ENCODE measurements around the gene ERGIC1. TPM values are rescaled to one million over a fixed set of nuclear protein-coding genes. Genes with fewer than 3 reads are reported as not detected.

ERGIC1 gene
- total and polyA plus RNA-seq, 2 of the 8 experiments (the other 6 are each of a cell fraction or from before 2014, with no cell fraction given): 95.3 to 106 TPM

DNA sequence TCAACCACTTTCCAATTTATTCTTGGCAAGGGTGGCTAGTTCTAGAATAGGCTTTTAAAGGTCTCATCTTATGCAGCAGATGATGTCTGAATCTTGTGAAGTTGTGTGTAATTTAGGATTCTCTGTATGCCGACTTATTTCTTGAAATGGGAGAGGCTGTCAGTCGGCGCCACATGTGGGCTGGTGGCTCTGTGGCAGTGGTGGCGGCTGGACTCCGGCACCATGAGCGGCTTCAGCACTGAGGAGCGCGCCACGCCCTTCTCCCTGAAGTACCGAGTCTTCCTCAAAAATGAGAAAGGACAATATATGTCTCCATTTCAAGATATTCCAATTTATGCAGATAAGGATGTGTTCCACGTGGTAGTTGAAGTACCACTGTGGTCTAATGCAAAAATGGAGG is 141.2 kb downstream of the ERGIC1 start:
- H3K27me3 ChIP-seq (replicated peaks in 1 of 4; ENCODE audit: control insufficient read depth in 3 of 4, extremely low read depth in 1 of 4, insufficient read depth in 3 of 4, low read length in 3 of 4): no peaks in the 10 kb centered on the region
- no peak overlapping the region for H3K18ac ChIP-seq (ENCODE audit: extremely low read depth, low read length)
- no peaks in the 10 kb centered on the region for H3K4me1 ChIP-seq (replicated peaks in 1 of 4; ENCODE audit: control insufficient read depth in 3 of 4, insufficient read depth in 4 of 4, low read length in 3 of 4)
- no peak overlapping the region for H3K9ac ChIP-seq (replicated peaks in 1 of 4; ENCODE audit: extremely low read depth in 1 of 4, low read depth in 3 of 4, low read length in 3 of 4)
- no peak overlapping the region for H2BK120ac ChIP-seq (replicated peaks; ENCODE audit: low read depth, low read length)
- 93% methylated on average over 11 of the region's 11 CpGs; no CpG with 5 or more reads in 1 of the 2 experiments for WGBS, 2 experiments (ENCODE audit: extremely low coverage in 1 of 2, insufficient coverage in 1 of 2, insufficient read length in 1 of 2, insufficient replicate concordance in 2 of 2, low coverage in 1 of 2, low lambda C conversion rate in 2 of 2, missing lambda C conversion rate in 1 of 2)
- CTCF ChIA-PET (ENCODE audit: partially characterized antibody): no interaction called here
- H3K79me1 ChIP-seq (ENCODE audit: low read depth, low read length): no peaks in the 10 kb centered on the region
- H3K23me2 ChIP-seq (ENCODE audit: low read depth, low read length): no peaks in the 10 kb centered on the region
- no peak overlapping the region for H2AK5ac ChIP-seq (ENCODE audit: low read depth, low read length)
- no peak overlapping the region for H2BK15ac ChIP-seq (ENCODE audit: low read length)
- no peak overlapping the region for H4K91ac ChIP-seq (replicated peaks; ENCODE audit: insufficient read length, low read length)
- H3K9me3 ChIP-seq (ENCODE audit: insufficient read depth in 2 of 2, low read depth in 1 of 2, low read length in 1 of 2): no peaks in the 10 kb centered on the region
- DNase-seq (ENCODE audit: low read depth in 1 of 2, low spot score in 2 of 2) (no peak), FAIRE-seq (no peak)
- no peak overlapping the region for H2BK20ac ChIP-seq (ENCODE audit: low read length)
- no peak overlapping the region for H3K4me2 ChIP-seq (ENCODE audit: insufficient read depth in 1 of 2, low read depth in 2 of 2, low read length in 2 of 2)
- H3K27ac ChIP-seq (ENCODE audit: low read depth, low read length): no peak overlapping the region
- no peak for TF ChIP-seq CREB1 (IDR thresholded peaks at IDR 0.05)
- TF ChIP-seq EZH2 (IDR thresholded peaks at IDR 0.05; ENCODE audit: low read depth, low read length, severe bottlenecking): no peak
- TF ChIP-seq BCL11A (IDR thresholded peaks at IDR 0.05; ENCODE audit: low read depth in 2 of 2, low read length in 2 of 2): no peak
- no peak for TF ChIP-seq SIRT6 (IDR thresholded peaks at IDR 0.05; ENCODE audit: low read length)
- TF ChIP-seq BRCA1 (IDR thresholded peaks at IDR 0.05; ENCODE audit: low read depth, low read length): no peak
- TF ChIP-seq NRF1 (IDR thresholded peaks at IDR 0.05; ENCODE audit: low read depth, low read length): no peak
- TF ChIP-seq, protein P1, sequence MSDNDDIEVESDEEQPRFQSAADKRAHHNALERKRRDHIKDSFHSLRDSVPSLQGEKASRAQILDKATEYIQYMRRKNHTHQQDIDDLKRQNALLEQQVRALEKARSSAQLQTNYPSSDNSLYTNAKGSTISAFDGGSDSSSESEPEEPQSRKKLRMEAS (IDR thresholded peaks at IDR 0.05): no peak
- no peak for TF ChIP-seq SRF (IDR thresholded peaks at IDR 0.05; ENCODE audit: low read depth, low read length)
- TF ChIP-seq SIN3A (conservative IDR thresholded peaks at IDR 0.05 in 1 of 2, IDR thresholded peaks at IDR 0.05 in 1 of 2; ENCODE audit: low read depth in 1 of 2, low read length in 2 of 2): no peak
- no peak for TF ChIP-seq KDM1A (IDR thresholded peaks at IDR 0.05; ENCODE audit: borderline replicate concordance, low read length)
- TF ChIP-seq JUND (IDR thresholded peaks at IDR 0.05; ENCODE audit: low read length): no peak
- TF ChIP-seq CEBPB (IDR thresholded peaks at IDR 0.05; ENCODE audit: low read depth, low read length): no peak
- no peak for TF ChIP-seq TAF1 (IDR thresholded peaks at IDR 0.05; ENCODE audit: low read depth, low read length)
- no peak for TF ChIP-seq SP2 (IDR thresholded peaks at IDR 0.05; ENCODE audit: low read length)
- no peak for TF ChIP-seq TBP (IDR thresholded peaks at IDR 0.05; ENCODE audit: low read depth, low read length)
- no peak for TF ChIP-seq POLR2AphosphoS5 (IDR thresholded peaks at IDR 0.05; ENCODE audit: low read depth, low read length)
- H2BK12ac ChIP-seq (ENCODE audit: low read depth, low read length): no peak overlapping the region
- POLR2A ChIA-PET (ENCODE audit: partially characterized antibody): no interaction called here
- no peak overlapping the region for H2BK5ac ChIP-seq (ENCODE audit: low read depth, low read length)
- H3K23ac ChIP-seq (ENCODE audit: insufficient read length): no peak overlapping the region
- no peak overlapping the region for H3K56ac ChIP-seq (replicated peaks; ENCODE audit: insufficient read length, low read depth, low read length)
- H3K4me3 ChIP-seq (ENCODE audit: extremely low read depth in 1 of 4, insufficient read depth in 2 of 4, low read depth in 3 of 4, low read length in 4 of 4): no peak overlapping the region
- no peak overlapping the region for H3K14ac ChIP-seq (ENCODE audit: insufficient read length)
- no peak overlapping the region for H3K4ac ChIP-seq (replicated peaks; ENCODE audit: insufficient read length, low read depth, low read length)
- H4K5ac ChIP-seq (ENCODE audit: insufficient read length, low read depth, low read length): no peak overlapping the region
- H4K20me1 ChIP-seq (replicated peaks in 1 of 2; ENCODE audit: control insufficient read depth in 1 of 2, insufficient read depth in 2 of 2, low read length in 2 of 2): no peaks in the 10 kb centered on the region
- no peak overlapping the region for H2AFZ ChIP-seq (ENCODE audit: low read length)
- H3K36me3 ChIP-seq (ENCODE audit: control insufficient read depth in 2 of 4, insufficient read depth in 4 of 4, low read length in 3 of 4): no peaks in the 10 kb centered on the region
- no peak overlapping the region for H4K8ac ChIP-seq (ENCODE audit: extremely low read depth, insufficient read depth, low read length)
- no peaks in the 10 kb centered on the region for H3K79me2 ChIP-seq (ENCODE audit: control insufficient read depth in 1 of 2, insufficient read depth in 2 of 2, low read length in 2 of 2)
